Measurements from ENCODE around the gene SIKE1.
"Not testable (repeated sequence)": the region's sequence is repeated elsewhere in the genome, so short reads cannot be mapped to it uniquely, and the experiment has no call there.

SIKE1 gene

DNA sequence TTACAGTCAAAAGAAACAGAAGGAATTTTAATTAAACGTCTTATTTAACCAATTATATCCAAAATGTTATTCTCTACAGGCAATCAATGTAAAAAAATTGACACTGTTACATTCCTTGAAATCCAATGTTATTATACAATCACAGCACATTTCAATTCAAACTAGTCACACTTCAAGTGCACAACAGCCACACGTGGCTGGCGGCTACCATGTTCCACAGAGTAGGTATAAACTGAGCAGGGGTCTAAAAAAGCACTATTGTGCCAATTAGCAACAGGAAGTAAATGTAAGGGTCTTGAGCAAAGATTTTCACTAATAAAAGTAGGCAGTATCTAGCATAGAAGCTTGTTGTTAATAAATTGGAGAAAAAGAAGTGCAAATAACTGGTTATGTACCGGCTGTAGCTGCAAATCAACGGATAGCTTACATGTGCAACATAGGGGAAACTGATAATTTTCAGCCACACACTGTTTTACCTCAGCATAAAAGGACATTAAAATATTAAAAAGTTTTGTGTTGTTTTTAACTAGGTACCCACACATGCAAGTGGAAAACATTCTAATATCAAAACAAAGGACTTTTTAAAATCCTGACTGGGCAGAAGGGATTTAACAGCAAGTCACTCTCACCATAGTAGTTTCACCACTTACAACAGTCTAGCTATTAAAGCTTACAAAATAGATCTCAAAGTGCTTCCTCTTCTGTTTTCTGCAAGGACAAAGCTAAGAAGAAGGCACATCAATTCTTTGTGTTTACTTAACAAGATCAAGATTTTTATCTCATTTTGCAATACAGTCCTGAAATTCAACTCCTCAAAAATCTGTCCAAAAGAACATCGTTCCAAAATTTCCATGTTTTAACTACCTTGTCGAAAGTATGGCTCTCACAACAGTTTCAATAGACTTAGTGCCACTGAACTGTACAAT, 25.2 kb downstream of the SIKE1 start:
- no peak for DNase-seq

DNA sequence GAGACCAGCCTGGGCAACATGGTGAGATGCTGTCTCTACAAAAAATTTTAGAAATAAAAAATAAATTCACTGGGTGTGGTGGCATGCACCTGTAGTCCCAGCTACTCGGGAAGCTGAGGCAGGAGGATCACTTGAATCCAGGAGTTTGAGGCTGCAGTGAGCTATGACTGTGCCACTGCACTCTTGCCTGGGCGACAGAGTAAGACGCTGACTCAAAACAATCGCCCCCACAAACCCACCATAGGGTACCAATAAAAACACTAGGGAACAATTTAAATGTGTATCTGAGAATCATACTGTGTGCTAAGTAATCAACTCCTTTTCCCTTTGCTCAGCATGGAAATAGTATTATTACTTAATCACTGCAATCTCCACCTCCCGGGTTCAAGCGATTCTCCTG, 26.8 kb downstream of the SIKE1 start:
- DNase-seq = not testable (repeated sequence)

DNA sequence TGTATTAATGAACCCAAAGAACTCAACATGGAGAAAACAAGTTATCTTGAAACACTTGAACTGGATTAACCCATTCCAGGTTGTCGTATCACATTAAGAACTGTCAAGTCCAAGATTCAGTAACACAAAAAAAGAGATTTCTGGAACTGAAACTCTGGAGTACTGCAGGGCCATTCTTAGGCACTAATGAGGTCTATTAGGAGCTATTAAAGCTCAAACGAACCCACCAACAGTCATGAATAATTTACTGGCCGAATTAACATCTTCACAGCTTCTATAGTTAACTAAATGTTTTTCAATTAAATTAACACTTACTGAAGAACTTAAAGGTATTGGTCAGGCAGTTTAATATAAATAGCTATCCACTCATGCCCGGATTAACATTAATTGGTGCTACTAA, 27.3 kb downstream of the SIKE1 start:
- no peak for DNase-seq

DNA sequence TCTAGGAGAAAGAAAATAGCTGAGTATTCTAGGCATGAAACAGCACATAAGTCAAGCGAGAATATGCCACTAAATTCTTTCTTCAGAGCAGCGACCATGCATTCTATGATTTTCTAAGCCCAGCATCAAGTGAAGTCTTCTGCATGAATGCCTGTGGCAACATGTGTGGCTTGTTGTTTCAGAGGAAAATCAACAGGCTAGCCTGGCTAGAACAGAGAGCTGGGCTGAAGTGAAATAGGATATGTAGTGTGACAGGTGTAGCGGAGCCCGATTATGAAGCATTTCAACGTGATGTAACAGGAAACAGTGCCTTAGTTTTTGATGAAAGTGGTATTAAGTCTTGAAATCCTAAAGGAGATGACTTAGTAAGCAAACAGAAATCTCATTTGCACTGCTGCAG, 29.7 kb downstream of the SIKE1 start:
- peak; percentile 84 for DNase-seq

DNA sequence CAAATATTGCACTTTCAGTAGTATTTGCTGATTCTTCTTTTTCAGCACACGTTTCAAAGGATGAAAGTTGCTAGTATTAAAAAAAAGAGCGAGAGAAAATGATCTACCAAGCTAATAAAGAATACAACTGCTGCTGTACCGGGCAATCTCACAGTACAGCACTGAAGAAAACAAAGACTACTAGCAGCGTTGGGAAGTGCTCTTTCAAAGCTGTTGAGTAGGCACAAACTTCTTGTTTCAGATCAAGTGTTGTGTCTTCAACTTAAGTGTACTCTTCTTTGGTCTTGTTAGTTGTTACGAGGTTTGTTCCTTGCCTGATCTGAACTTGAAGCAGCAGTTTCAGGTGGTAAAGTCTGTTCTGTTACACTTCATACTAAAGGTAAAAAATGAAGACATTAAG, 30.6 kb downstream of the SIKE1 start:
- DNase-seq = no peak

DNA sequence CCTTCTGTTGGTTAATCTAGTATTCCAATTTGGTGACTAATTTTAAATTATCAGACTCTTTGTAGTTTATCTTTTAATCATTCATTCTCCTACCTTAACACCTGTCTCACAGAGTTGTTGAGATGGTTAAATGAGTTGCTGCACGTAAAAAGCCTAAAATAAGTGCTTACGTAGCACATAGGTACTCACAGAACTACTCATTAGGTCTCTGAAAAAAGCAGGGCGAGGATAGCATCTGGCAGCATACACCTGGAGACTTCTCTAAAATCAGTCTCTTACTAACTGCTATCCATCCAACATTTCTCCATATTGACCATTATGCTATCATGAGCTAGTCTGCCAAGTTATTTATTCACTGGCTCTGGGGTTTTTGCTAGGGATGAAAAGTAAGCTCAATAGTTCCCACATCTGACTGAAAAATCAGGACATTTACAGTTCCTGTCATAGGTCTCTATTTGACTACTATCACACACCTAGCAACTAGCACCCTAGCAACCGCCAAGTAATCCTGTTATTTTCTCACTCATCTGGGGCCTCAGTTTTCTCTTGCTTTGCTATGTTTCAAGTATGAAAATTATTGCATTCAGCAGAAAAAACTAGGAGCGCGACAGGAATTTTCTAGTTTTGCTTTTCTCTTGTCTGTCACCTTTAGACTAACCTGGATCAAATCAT, 33.9 kb downstream of the SIKE1 start:
- DNase-seq = no peak

DNA sequence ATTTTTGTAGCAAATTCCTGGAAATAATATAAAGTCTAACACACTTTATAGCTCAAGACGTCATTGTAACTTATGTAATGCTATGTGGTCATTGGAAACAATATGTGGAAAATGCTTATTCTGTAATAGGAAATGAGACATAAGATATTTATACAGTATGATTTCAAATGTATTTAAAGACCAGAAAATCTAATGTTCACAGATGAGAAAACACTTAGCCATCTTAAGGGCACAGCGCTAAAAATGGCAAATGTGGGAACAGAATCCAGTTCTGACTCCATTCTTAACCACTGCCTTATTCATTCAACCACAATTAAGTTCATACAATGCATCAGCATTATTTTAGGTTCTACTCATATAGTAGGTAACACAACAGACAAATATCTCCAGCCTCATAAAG, 35.2 kb downstream of the SIKE1 start:
- no peak for DNase-seq

DNA sequence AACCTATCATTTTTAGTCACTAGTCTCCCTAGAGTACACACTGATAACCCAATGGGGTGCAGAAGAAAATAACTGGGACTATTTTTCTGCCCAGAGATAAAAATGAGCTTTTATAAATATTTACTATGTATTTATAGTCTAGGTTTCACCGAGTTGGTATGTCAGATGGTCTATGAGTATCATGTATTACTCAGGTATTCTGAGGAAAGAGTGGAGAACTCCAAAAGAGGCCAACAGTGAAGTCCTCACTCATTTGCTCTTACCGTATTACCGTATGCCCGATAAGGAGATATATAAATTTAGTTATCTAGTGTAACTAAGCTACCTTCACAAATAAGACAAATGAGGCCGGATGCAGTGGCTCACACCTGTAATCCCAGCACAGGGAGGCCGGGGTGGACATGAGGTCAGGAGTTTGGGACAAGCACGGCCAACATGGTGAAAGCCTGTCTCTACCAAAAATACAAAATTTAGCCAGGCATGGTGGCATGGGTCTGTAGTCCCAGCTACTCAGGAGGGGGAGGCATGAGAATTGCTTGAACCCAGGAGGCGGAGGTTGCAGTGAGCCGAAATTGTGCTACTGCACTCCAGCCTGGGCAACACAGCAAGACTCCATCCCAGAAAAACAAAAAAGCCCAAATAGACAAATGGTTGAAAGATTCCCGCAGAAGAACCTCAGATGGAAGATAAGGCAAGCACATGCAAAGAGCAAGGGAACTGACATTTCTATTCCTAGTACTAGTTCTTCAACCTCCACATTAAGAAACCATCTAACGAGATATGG, 38.3 kb downstream of the SIKE1 start:
- no peak for DNase-seq

DNA sequence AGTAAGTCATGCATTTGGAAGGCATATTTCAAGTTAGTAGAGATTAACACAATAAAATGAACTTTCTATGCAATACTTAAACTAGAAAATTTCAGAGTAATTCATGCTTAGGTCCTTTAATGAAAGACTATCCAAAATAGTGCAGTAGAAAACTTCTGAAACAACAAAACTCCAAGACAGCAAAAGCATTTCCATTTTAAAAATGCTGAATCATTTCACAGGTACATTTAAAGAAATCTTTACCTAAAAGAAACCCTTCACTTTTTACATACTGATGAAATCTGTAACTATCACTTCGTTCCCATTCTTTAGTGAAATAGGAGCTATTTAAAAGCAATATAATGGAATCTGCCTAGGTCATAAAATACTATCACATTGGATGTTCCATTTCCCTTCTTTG, 40.2 kb downstream of the SIKE1 start:
- no peak for DNase-seq

DNA sequence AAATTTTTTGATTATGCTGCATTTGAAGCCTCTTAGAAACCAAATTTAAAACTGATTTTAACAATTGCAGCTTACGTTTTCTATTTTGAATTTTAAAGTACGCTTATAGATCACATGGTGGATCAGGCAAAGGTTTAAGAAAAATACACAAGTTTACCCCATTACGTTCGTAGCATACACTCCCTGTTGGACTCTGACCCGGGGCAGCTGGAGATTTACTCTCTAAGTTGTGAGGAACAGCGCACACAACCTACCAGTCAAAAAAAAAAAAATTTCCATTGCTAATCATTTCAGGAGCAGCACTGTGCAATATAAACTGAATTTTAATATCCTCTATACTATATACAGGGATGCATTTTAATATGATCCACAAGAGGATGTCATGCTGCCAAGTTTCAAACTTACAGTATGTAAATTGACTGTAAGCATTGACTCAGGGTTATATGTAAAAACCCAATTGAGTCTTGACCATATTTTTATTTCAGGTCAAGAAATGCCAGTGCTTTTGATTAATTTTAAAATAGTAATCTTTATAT, 43.1 kb downstream of the SIKE1 start:
- no peak for DNase-seq

DNA sequence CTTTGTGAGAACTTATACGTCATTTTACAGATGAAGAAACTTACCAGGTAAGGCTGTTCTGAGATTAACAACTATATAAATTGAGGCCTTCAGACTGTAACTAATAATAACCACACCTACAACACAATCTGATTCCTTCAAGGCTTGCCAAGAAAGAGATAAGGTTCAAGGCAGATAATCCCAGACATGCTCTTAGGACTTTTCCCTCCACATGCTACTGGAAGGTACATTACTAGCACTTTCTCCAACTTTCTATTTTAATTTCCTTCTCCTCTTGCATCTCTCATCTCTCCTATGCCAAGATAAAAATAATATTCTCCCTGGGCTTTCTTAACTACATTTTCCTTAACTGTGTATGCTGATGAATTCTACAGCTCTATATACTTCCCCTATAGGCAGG, 45.0 kb downstream of the SIKE1 start:
- no peak for DNase-seq

DNA sequence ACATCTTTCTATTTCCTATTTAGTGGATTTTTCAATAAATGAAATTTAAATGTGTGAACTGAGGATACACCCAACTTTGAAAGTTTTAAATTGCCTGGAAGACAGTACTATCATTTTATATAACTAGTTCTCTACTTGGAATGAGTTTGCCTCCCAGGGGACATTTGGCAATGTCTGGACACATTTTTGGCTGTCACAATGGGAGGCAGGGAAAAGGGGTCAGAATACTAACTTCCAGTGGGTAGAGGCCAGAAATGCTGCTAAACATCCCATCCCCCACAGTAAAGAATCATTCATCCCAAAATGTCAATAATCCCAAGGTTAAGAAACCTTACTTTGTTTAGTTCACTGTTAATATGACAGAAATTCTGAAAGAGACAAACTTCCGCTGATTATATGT, 50.7 kb downstream of the SIKE1 start:
- DNase-seq = no peak

DNA sequence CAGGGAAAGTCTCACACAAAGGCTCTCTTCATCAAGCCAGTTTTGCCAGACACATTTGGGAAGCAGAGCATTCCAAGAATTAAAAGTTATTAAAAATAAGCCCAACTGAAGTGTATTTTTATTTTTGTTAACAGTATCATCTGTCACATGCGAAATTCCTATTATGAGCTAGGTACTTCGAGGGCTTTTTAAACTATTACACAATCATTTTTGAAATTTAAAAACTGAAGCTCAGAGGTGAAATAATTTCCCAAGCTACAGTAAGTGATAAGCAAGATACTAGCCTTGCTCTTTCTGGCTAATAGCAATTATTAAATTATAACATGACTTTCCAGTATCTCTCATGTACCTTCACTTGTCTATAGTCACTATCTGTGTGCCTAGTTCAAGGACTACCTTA, 51.9 kb downstream of the SIKE1 start:
- no peak for DNase-seq

DNA sequence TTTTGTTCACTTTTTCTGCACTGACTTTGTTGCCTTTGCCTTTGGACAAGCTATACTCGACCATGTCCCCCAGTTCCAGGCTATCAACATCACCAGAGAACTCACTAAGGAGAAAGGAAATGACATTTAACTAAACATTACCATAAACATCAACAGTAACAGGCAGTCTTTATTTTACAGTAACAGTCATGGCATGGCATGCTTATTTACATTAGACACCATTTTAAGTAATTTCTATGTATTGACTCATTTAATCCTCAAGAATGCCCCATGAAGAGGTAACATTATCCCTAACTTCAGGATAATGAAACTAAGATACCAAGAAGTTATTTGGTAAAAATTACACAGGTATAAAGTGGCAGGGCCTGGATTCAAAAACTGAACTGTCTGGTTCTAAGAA, 55.3 kb downstream of the SIKE1 start:
- DNase-seq = no peak

DNA sequence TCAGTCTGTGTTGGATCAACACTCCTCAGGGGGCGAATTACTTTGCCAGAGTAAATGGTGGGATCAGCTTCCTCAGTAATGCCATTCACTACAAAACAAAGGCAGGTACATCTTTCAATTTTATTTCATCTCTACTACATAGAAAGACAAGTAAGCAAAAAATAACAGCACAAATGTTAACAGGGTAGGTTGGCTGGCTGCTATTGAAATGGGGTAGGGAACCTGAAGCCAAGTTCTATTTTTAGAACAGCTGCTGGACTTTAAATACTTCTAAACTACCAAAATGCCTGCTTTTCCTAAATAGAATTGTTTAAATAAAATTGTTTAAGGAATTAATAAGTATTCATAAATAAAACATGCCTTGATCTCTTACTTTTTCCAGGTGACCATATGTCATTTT, 56.6 kb downstream of the SIKE1 start:
- DNase-seq = no peak

DNA sequence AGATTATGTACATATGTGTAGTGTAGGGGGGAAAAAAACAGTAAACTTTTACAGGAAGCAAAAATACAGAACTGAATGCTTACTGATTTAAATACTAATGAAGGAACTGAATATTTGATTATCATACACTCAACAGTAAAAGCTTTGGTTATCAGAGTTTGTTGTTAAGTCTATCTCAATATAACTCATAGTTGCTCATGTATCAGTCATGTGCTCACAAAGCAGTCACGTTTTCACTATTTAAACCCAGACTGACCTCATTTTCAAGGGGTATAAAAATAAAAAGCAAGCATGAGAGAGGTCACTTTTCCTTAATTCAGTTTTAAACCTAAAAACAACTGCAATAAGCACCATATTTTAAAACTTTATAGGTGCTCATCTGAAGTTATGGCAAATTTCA, 57.0 kb downstream of the SIKE1 start:
- DNase-seq = no peak

DNA sequence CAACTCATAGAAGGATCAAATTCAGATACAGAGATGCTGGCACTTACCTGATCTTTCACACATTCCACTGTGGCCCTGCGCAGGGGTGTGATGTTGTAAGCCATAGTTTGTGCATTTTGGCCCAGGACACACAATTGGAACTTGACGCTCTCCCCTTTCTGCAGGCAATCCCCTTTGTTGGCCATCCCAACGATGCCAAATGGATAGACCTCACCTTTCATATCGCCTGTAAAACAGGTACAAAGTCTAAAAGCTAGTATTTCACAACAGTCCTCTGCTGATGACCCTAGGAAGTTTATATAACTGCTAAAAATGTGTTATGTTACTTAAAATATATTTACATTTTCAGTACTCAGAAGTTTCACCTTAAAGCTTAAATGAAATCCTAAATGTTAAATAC, 60.0 kb downstream of the SIKE1 start:
- no peak for DNase-seq
